Neutrophil (primary cell): ENCODE results near the gene RIMOC1.

Experiments used
- H3K27ac ChIP-seq: fragments of 200-600 bp; sonication (generic); 2 replicates; pipeline ENCODE4 v1.5.1; 2016; ENCODE audit warnings: mild to moderate bottlenecking, moderate library complexity
- H3K27me3 ChIP-seq: fragments of 200-600 bp; sonication (generic); 2 replicates; pipeline ENCODE4 v1.6.0; 2016; ENCODE audit warnings: mild to moderate bottlenecking
- H3K36me3 ChIP-seq: fragments of 200-600 bp; sonication (generic); 2 replicates; pipeline ENCODE4 v1.5.1; 2017
- H3K4me1 ChIP-seq, 2 experiments: fragments of 200-600 bp in 1 of 2; sonication (generic) in 1 of 2; 1 replicate in 1 of 2; 2 replicates in 1 of 2; pipeline versions ENCODE4 v1.5.1 to v1.6.1; 2013 to 2016; ENCODE audit warnings: low read depth in 1 of 2, low read length in 1 of 2, mild to moderate bottlenecking in 1 of 2, moderate library complexity in 1 of 2; ENCODE audit not compliant: control insufficient read depth in 1 of 2, insufficient read depth in 1 of 2
- H3K4me3 ChIP-seq, 2 experiments: fragments of 200-600 bp in 1 of 2; sonication (generic) in 1 of 2; 1 replicate in 1 of 2; 2 replicates in 1 of 2; pipeline ENCODE4 v1.5.1; 2013 to 2016; ENCODE audit warnings: low read depth in 1 of 2, low read length in 1 of 2, mild to moderate bottlenecking in 1 of 2, moderate library complexity in 1 of 2
- H3K9me3 ChIP-seq: fragments of 200-600 bp; sonication (generic); 2 replicates; pipeline ENCODE4 v1.5.1; 2016
- CTCF ChIP-seq: fragments of 200-600 bp; sonication (generic); IDR thresholded peaks from 2 replicates; pipeline ENCODE4 v1.5.1; 2016; ENCODE audit warnings: antibody characterized with exemption

Gene RIMOC1, protein sequence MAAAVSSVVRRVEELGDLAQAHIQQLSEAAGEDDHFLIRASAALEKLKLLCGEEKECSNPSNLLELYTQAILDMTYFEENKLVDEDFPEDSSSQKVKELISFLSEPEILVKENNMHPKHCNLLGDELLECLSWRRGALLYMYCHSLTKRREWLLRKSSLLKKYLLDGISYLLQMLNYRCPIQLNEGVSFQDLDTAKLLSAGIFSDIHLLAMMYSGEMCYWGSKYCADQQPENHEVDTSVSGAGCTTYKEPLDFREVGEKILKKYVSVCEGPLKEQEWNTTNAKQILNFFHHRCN

GRCh38 chr5:41903892-41904799 lies at the start of gene RIMOC1:
RIMOC1 (plus strand) TSS chr5:41904344; CDS start chr5:41904368, 24 bp downstream.
- peak within 1 kb of the TSS; percentile 87 for H3K27ac ChIP-seq
- H3K4me1 ChIP-seq: peaks cover 15 to 19% of the 10 kb centered on the region in 2 experiments
- H3K9me3 ChIP-seq: no peaks in the 10 kb centered on the region
- peaks cover 20% of the 10 kb centered on the region for H3K27me3 ChIP-seq
- H3K4me3 ChIP-seq: peak within 1 kb of the TSS; percentile 76 to 87
- peaks cover 11% of the 10 kb centered on the region for H3K36me3 ChIP-seq
- peak; percentile 29 for TF ChIP-seq CTCF

DNA sequence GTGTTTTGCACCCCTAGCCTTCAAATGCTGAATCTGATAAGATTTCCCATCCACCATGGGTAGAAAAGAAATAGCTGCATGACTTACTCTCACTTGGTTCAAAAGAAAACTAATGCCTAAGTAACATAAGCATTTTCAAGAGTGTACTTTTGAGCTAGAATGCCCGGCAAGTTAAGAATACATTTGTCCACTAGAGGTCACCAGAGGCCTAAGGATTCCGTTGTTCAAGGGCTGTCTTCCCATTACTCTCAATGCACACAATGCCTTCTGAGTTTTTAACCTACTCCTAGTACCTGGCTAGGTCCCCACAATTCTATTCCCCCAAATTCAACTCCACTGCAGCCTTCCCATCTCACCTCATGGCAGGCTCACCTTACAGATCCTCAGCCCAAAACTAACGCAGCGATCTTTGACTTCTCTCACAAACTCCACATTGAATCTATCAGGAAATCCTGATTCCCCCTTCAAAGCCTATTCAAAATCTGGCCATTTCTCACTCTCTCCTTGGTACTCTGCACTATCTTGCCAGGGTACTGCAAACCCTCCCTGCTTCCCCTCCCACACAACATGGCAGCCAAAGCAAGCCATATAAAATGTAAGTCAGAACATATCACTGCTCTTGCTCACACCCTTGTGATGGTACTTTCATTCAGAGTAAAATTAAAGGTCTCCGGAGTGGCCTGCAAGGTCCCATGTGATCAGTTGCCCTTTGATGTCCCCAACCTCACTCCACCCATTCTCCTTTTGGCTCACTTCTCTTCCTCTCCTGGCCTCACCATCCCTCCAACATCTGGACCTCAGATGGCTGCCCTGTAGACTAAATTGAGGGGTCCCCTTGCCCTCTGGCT lies 47.3 kb upstream of the RIMOC1 start:
- H3K4me1 ChIP-seq: no peaks in the 10 kb centered on the region
- no peak overlapping the region for H3K27ac ChIP-seq
- no peaks in the 10 kb centered on the region for H3K27me3 ChIP-seq
- H3K36me3 ChIP-seq: no peaks in the 10 kb centered on the region
- no peaks in the 10 kb centered on the region for H3K9me3 ChIP-seq
- peak; percentile 64 for TF ChIP-seq CTCF
- no peak overlapping the region for H3K4me3 ChIP-seq

DNA sequence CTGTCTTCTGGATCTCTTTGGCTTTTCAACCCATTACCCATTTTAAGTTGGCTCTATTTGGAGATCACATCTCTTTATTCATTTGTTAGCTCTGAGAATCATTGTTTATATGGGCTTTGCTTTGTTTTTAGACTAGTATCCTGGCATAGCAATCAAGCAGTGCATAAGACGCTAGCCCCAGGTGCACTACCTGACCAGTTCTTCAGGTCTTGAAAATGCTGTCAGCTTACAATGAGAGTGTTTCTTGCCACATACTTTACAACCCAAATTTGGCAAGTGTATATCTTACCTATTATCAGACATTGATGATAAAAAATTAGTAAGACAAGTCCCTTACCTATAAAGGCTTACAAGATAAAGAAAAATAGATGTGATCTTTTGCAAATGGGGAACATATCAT lies 46.2 kb upstream of the RIMOC1 start:
- H3K9me3 ChIP-seq: no peaks in the 10 kb centered on the region
- H3K27me3 ChIP-seq: no peaks in the 10 kb centered on the region
- no peak overlapping the region for H3K27ac ChIP-seq
- TF ChIP-seq CTCF: no peak
- H3K4me1 ChIP-seq: no peaks in the 10 kb centered on the region
- H3K4me3 ChIP-seq: no peak overlapping the region
- H3K36me3 ChIP-seq: no peaks in the 10 kb centered on the region

- Histone ChIP-seq H3K27ac (no peak overlapping the region), H3K9me3 (no peaks in the 10 kb centered on the region), H3K27me3 (no peaks in the 10 kb centered on the region), H3K36me3 (no peaks in the 10 kb centered on the region), H3K4me3 (no peak overlapping the region), H3K4me1 (no peaks in the 10 kb centered on the region)
- TF ChIP-seq CTCF: no peak
Observed at GRCh38 chr5:41858890-41859289, 45.3 kb upstream of the RIMOC1 start.

DNA sequence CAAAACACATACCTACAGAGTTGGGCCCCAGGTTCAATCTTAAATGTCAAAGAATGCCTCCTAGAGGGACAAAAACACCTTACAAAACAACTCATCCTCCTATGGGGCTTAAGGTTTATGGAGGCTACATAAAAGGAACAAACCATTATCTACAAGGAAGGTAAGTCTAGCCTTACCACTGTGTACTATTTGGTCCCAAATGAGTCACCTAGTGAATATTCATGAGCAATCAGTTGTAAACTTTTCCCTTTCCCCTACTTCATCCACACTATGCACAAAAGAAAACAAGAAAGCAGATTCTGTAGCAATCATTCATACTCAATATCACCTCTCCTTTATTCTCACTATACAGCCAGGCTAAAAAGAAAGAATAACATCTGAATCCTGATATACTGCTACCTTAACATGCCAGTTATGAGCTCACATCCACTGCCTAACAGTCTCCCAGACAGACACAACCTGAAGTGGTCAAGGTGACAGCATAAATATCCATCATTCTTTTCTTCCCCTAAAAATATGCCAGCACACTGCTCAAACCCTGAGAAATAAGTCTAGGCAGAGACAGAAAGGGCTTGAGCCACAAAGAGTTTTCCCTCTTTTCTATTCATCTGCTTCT lies 40.2 kb upstream of the RIMOC1 start:
- no peak for TF ChIP-seq CTCF
- peaks cover 2% of the 10 kb centered on the region for H3K27me3 ChIP-seq
- no peaks in the 10 kb centered on the region for H3K9me3 ChIP-seq
- H3K27ac ChIP-seq: no peak overlapping the region
- peaks cover under 1 to 3% of the 10 kb centered on the region in 2 experiments for H3K4me1 ChIP-seq
- no peak overlapping the region for H3K4me3 ChIP-seq
- H3K36me3 ChIP-seq: no peaks in the 10 kb centered on the region
